ENCODE results near the gene RTKN. TPM values are rescaled to one million over a fixed set of nuclear protein-coding genes. Genes with fewer than 3 reads are reported as not detected.

The RTKN gene
- total RNA-seq, 1 experiment from 2014 or later = 94.0 TPM

DNA sequence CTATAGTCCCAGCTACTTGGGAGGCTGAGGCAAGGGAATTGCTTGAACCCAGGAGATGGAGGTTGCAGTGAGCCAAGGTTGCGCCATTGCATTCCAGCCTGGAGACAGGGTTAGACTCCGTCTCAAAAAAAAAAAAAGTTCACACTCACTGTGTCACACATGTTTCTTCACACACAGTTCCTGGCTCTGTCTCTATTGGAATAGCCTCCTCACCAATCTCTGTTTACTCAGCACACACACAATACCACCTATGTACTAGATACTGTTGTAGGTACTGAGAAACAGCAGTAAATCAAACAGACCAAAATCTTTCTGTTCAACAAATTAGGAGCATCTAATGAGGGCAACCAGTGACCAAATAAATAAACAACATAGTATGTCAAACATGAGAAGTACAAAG, 44.4 kb upstream of the RTKN start:
- peaks cover 4 to 6% of the 10 kb centered on the region in 2 experiments; a peak in 3 of 4 replicates for H3K36me3 ChIP-seq (ENCODE audit: control insufficient read depth in 1 of 2, insufficient read depth in 2 of 2, low read length in 2 of 2)
- ATAC-seq = no peak
- no peak overlapping the region for H3K27ac ChIP-seq (ENCODE audit: low read depth, low read length)
- peaks cover 18% of the 10 kb centered on the region for H3K79me2 ChIP-seq (ENCODE audit: insufficient read depth, low read length)
- no peaks in the 10 kb centered on the region for H3K9me2 ChIP-seq (ENCODE audit: insufficient read depth)
- BruUV-seq (replicated peaks) = no TSS peak
- ChIA-PET POLR2A (no interaction called here), CTCF (no interaction called here), RAD21 (ENCODE audit: low non-redundant PET in 1 of 2, low total read pairs in 2 of 2, uncharacterized antibody in 2 of 2, unreplicated experiment in 2 of 2) (no interaction called here)
- no peak overlapping the region for H2AFZ ChIP-seq (ENCODE audit: low read depth, low read length, poor library complexity, severe bottlenecking)
- no peaks in the 10 kb centered on the region for H3K9me3 ChIP-seq (ENCODE audit: control insufficient read depth in 1 of 2, insufficient read depth in 1 of 2, low read depth in 1 of 2, low read length in 2 of 2)
- no peak for DNase-seq (ENCODE audit: low read depth, low spot score)
- H4K20me1 ChIP-seq (ENCODE audit: insufficient read depth) = no peaks in the 10 kb centered on the region
- H3K4me3 ChIP-seq (replicated peaks in 1 of 2; ENCODE audit: low read depth in 1 of 2, low read length in 2 of 2) = no peak overlapping the region
- H3K27me3 ChIP-seq (ENCODE audit: insufficient read depth, low read length) = no peaks in the 10 kb centered on the region
- no peak overlapping the region for H3K4me2 ChIP-seq (ENCODE audit: low read length)
- H3K9ac ChIP-seq (ENCODE audit: low read length) = no peak overlapping the region
- intact Hi-C loops (cut with micrococcal nuclease) = no loop called here
- H3K4me1 ChIP-seq (ENCODE audit: control insufficient read depth in 1 of 2, insufficient read depth in 2 of 2, low read length in 2 of 2) = peaks cover 12 to 25% of the 10 kb centered on the region in 2 experiments
- no peak for TF ChIP-seq SIN3A (IDR thresholded peaks at IDR 0.05; ENCODE audit: low read depth)
- TF ChIP-seq ZFX (IDR thresholded peaks at IDR 0.05) = no peak
- no peak for TF ChIP-seq YY1 (IDR thresholded peaks at IDR 0.05; ENCODE audit: extremely low read depth, insufficient replicate concordance, low read depth, low read length)
- no peak for TF ChIP-seq TCF7L2 (IDR thresholded peaks at IDR 0.05; ENCODE audit: borderline replicate concordance, extremely low read depth, insufficient read depth, insufficient read length)
- TF ChIP-seq, protein P1, sequence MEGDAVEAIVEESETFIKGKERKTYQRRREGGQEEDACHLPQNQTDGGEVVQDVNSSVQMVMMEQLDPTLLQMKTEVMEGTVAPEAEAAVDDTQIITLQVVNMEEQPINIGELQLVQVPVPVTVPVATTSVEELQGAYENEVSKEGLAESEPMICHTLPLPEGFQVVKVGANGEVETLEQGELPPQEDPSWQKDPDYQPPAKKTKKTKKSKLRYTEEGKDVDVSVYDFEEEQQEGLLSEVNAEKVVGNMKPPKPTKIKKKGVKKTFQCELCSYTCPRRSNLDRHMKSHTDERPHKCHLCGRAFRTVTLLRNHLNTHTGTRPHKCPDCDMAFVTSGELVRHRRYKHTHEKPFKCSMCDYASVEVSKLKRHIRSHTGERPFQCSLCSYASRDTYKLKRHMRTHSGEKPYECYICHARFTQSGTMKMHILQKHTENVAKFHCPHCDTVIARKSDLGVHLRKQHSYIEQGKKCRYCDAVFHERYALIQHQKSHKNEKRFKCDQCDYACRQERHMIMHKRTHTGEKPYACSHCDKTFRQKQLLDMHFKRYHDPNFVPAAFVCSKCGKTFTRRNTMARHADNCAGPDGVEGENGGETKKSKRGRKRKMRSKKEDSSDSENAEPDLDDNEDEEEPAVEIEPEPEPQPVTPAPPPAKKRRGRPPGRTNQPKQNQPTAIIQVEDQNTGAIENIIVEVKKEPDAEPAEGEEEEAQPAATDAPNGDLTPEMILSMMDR (IDR thresholded peaks at IDR 0.05 in 2 of 3, conservative IDR thresholded peaks at IDR 0.05 in 1 of 3; ENCODE audit: borderline replicate concordance in 1 of 3, insufficient read depth in 1 of 3, low read depth in 2 of 3, low read length in 2 of 3) = no peak
- no peak for TF ChIP-seq CBX3 (IDR thresholded peaks at IDR 0.05; ENCODE audit: low read depth)
- TF ChIP-seq, protein P2, sequence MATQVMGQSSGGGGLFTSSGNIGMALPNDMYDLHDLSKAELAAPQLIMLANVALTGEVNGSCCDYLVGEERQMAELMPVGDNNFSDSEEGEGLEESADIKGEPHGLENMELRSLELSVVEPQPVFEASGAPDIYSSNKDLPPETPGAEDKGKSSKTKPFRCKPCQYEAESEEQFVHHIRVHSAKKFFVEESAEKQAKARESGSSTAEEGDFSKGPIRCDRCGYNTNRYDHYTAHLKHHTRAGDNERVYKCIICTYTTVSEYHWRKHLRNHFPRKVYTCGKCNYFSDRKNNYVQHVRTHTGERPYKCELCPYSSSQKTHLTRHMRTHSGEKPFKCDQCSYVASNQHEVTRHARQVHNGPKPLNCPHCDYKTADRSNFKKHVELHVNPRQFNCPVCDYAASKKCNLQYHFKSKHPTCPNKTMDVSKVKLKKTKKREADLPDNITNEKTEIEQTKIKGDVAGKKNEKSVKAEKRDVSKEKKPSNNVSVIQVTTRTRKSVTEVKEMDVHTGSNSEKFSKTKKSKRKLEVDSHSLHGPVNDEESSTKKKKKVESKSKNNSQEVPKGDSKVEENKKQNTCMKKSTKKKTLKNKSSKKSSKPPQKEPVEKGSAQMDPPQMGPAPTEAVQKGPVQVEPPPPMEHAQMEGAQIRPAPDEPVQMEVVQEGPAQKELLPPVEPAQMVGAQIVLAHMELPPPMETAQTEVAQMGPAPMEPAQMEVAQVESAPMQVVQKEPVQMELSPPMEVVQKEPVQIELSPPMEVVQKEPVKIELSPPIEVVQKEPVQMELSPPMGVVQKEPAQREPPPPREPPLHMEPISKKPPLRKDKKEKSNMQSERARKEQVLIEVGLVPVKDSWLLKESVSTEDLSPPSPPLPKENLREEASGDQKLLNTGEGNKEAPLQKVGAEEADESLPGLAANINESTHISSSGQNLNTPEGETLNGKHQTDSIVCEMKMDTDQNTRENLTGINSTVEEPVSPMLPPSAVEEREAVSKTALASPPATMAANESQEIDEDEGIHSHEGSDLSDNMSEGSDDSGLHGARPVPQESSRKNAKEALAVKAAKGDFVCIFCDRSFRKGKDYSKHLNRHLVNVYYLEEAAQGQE (IDR thresholded peaks at IDR 0.05; ENCODE audit: low read depth) = no peak
- no peak for TF ChIP-seq ELF1 (IDR thresholded peaks at IDR 0.05; ENCODE audit: borderline replicate concordance, low read depth)
- TF ChIP-seq FOSL1 (IDR thresholded peaks at IDR 0.05; ENCODE audit: low read depth) = no peak
- no peak for TF ChIP-seq ZBTB33 (IDR thresholded peaks at IDR 0.05; ENCODE audit: extremely low read depth, insufficient replicate concordance, low read length)
- TF ChIP-seq CEBPB (IDR thresholded peaks at IDR 0.05; ENCODE audit: low read depth) = no peak
- TF ChIP-seq POLR2A (IDR thresholded peaks at IDR 0.05; ENCODE audit: borderline replicate concordance, extremely low read depth, insufficient read depth, insufficient read length) = no peak
- TF ChIP-seq SP1 (IDR thresholded peaks at IDR 0.05; ENCODE audit: low read depth) = no peak
- no peak for TF ChIP-seq EZH2phosphoT487 (IDR thresholded peaks at IDR 0.05; ENCODE audit: borderline replicate concordance)
- TF ChIP-seq POLR2AphosphoS5 (IDR thresholded peaks at IDR 0.05; ENCODE audit: low read depth, low read length) = no peak
- TF ChIP-seq MAX (IDR thresholded peaks at IDR 0.05) = no peak
- TF ChIP-seq ZNF274 (IDR thresholded peaks at IDR 0.05; ENCODE audit: low read depth, low read length) = no peak
- TF ChIP-seq EZH2 (IDR thresholded peaks at IDR 0.05) = no peak
- TF ChIP-seq, protein P3, sequence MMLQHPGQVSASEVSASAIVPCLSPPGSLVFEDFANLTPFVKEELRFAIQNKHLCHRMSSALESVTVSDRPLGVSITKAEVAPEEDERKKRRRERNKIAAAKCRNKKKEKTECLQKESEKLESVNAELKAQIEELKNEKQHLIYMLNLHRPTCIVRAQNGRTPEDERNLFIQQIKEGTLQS (IDR thresholded peaks at IDR 0.05) = no peak
- TF ChIP-seq SRF (IDR thresholded peaks at IDR 0.05; ENCODE audit: low read depth) = no peak
